EL (cell line): ENCODE data around the gene EYA3.
"Not testable (repeated sequence)": the region's sequence is repeated elsewhere in the genome, so short reads cannot be mapped to it uniquely, and the experiment has no call there.

Source experiments
- DNase-seq: peaks from one replicate; pipeline ENCODE4 v3.0.0-alpha.2; 2016

The EYA3 gene

GRCh38 chr1:28027238-28027637 lies 61.2 kb downstream of the EYA3 start:
- DNase-seq: no peak

- no peak for DNase-seq
Observed at GRCh38 chr1:28026329-28026728, 62.1 kb downstream of the EYA3 start.

GRCh38 chr1:28021064-28021463 lies 67.3 kb downstream of the EYA3 start:
- DNase-seq: no peak

GRCh38 chr1:28010969-28011368 lies 77.4 kb downstream of the EYA3 start:
- peak; percentile 35 for DNase-seq

- not testable (repeated sequence) for DNase-seq
Observed at GRCh38 chr1:28003117-28003516, 85.3 kb downstream of the EYA3 start.

- DNase-seq: no peak
Observed at GRCh38 chr1:28002600-28002999, 85.8 kb downstream of the EYA3 start.

- no peak for DNase-seq
Observed at GRCh38 chr1:27999055-27999454, 89.4 kb downstream of the EYA3 start.

GRCh38 chr1:27994526-27994925 lies 93.9 kb downstream of the EYA3 start:
- not testable (repeated sequence) for DNase-seq

GRCh38 chr1:27994060-27994459 lies 94.3 kb downstream of the EYA3 start:
- no peak for DNase-seq

- no peak for DNase-seq
Observed at GRCh38 chr1:27993241-27993640, 95.2 kb downstream of the EYA3 start.

- no peak for DNase-seq
Observed at GRCh38 chr1:27992276-27992675, 96.1 kb downstream of the EYA3 start.

GRCh38 chr1:27990920-27991537 lies 97.4 kb downstream of the EYA3 start:
- peak; percentile 11 for DNase-seq

GRCh38 chr1:27981145-27981544 lies 107.3 kb downstream of the EYA3 start:
- no peak for DNase-seq

GRCh38 chr1:27980216-27980845 lies 108.1 kb downstream of the EYA3 start:
- no peak for DNase-seq

- DNase-seq: no peak
Observed at GRCh38 chr1:27979859-27980201, 108.6 kb downstream of the EYA3 start.

- peak; percentile 62 for DNase-seq
Observed at GRCh38 chr1:27979151-27979858, 109.1 kb downstream of the EYA3 start.

GRCh38 chr1:27974417-27974781 lies 114.0 kb downstream of the EYA3 start:
- DNase-seq: no peak

GRCh38 chr1:27973771-27974416 lies 114.5 kb downstream of the EYA3 start:
- DNase-seq: no peak

GRCh38 chr1:27972141-27972540 lies 116.3 kb downstream of the EYA3 start:
- no peak for DNase-seq

- no peak for DNase-seq
Observed at GRCh38 chr1:27971674-27972073, 116.7 kb downstream of the EYA3 start.

GRCh38 chr1:27970401-27970800 lies 118.0 kb downstream of the EYA3 start:
- peak; percentile 84 for DNase-seq

GRCh38 chr1:27968692-27969091 lies 119.7 kb downstream of the EYA3 start:
- DNase-seq: peak; percentile 92

GRCh38 chr1:27967884-27968466 lies 120.4 kb downstream of the EYA3 start:
- no peak for DNase-seq
